HUES6 (cell line): Measurements from ENCODE around the gene HHIPL1.

Source experiments
- H3K27ac ChIP-seq: 2 replicates; pipeline ENCODE4 v1.7.0; 2013; ENCODE audit warnings: low read depth, mild to moderate bottlenecking, low read length, inconsistent platforms
- H3K27me3 ChIP-seq: 2 replicates; pipeline ENCODE4 v1.6.1; 2013; ENCODE audit warnings: low read length; ENCODE audit not compliant: control insufficient read depth, insufficient read depth
- H3K36me3 ChIP-seq: 2 replicates; pipeline ENCODE4 v1.6.1; 2013; ENCODE audit warnings: low read length; ENCODE audit not compliant: control insufficient read depth, insufficient read depth
- H3K4me1 ChIP-seq: 2 replicates; pipeline ENCODE4 v1.6.1; 2013; ENCODE audit warnings: low read length; ENCODE audit not compliant: control insufficient read depth, insufficient read depth
- H3K4me3 ChIP-seq: 2 replicates; pipeline ENCODE4 v1.5.1; 2013; ENCODE audit warnings: low read depth, low read length
- H3K9ac ChIP-seq: one replicate; pipeline ENCODE4 v1.6.1; 2013; ENCODE audit warnings: mild to moderate bottlenecking, low read length
- H3K9me3 ChIP-seq: 2 replicates; pipeline ENCODE4 v1.6.1; 2013; ENCODE audit warnings: low read depth, low read length; ENCODE audit not compliant: control insufficient read depth, insufficient read depth

Gene HHIPL1

DNA sequence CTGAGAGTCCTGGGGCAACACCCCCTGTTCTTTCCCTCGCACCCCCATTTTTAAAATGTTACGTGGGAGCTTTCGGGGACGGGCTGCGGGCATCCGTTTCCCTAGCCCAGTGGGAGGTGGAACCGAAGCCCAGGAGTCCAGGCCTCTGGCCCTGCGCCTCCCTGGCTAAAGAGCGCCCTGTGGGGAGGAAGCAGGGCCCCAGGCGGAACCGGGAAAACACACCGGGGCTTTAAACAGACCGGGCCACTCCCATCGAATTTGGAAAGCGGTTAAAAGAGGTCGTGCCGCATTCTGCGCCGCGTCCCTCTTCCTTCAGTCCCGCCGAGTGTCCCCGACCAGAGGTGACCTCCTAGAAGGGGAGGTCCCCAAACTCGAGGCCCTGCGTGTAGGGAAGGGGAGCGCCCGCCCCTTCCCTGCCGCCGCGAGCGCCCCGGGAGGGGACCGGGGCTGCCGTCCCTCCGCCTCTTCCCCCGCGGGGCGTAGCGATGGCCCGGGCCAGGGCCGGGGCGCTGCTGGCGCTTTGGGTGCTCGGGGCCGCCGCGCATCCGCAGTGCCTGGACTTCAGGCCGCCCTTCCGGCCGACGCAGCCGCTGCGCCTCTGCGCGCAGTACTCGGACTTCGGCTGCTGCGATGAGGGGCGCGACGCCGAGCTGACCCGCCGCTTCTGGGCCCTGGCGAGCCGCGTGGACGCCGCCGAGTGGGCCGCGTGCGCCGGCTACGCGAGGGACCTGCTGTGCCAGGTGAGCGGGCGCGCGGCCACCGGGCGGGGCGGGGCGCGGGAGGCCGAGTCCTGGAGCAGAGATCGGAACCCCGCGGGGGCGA lies at the start of gene HHIPL1:
HHIPL1 (plus strand) TSS at position 407 of the 822 bp plus-strand sequence; CDS start at position 486, 79 bp downstream.
- H3K27ac ChIP-seq = no peak within 1 kb of the TSS
- no peaks in the 10 kb centered on the region for H3K9me3 ChIP-seq
- peak within 1 kb of the TSS; percentile 48 for H3K9ac ChIP-seq
- peaks cover 27% of the 10 kb centered on the region for H3K27me3 ChIP-seq
- peak within 1 kb of the TSS; percentile 71 for H3K4me3 ChIP-seq
- H3K4me1 ChIP-seq = peaks cover 23% of the 10 kb centered on the region
- H3K36me3 ChIP-seq = no peaks in the 10 kb centered on the region

DNA sequence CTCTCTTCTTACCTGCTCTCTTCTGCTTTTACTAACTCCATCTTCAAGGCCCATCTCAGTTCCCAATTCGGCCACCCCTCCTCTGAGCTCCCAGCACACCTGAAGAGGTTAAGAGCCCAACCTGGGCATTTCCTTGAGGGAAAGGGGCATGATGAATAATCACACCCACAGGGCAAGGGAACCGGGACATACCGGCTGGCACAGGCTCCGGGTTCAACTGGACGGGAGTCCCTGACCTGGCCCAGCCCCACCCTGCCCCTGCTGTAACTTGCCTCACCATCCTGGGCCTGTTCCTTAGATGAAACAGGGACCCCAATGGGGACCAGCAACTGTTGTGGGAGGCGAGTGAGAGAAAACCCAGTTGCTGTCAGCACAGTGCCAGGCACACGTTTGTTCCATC lies 49.4 kb upstream of the HHIPL1 start:
- H3K4me3 ChIP-seq = no peak overlapping the region
- no peak overlapping the region for H3K27ac ChIP-seq
- H3K4me1 ChIP-seq = peaks cover 30% of the 10 kb centered on the region
- no peaks in the 10 kb centered on the region for H3K36me3 ChIP-seq
- no peaks in the 10 kb centered on the region for H3K27me3 ChIP-seq
- H3K9me3 ChIP-seq = no peaks in the 10 kb centered on the region
- no peak overlapping the region for H3K9ac ChIP-seq

- no peaks in the 10 kb centered on the region for H3K27me3 ChIP-seq
- H3K4me1 ChIP-seq = peaks cover 27% of the 10 kb centered on the region
- no peaks in the 10 kb centered on the region for H3K36me3 ChIP-seq
- no peak overlapping the region for H3K9ac ChIP-seq
- H3K27ac ChIP-seq = no peak overlapping the region
- H3K9me3 ChIP-seq = no peaks in the 10 kb centered on the region
- no peak overlapping the region for H3K4me3 ChIP-seq
Observed at GRCh38 chr14:99596071-99596627, 48.8 kb upstream of the HHIPL1 start.

- no peaks in the 10 kb centered on the region for H3K9me3 ChIP-seq
- H3K4me3 ChIP-seq = no peak overlapping the region
- no peak overlapping the region for H3K27ac ChIP-seq
- peaks cover 1% of the 10 kb centered on the region for H3K27me3 ChIP-seq
- H3K36me3 ChIP-seq = no peaks in the 10 kb centered on the region
- H3K9ac ChIP-seq = no peak overlapping the region
- peaks cover 28% of the 10 kb centered on the region for H3K4me1 ChIP-seq
Observed at GRCh38 chr14:99596772-99597171, 48.2 kb upstream of the HHIPL1 start.

- no peak overlapping the region for H3K9ac ChIP-seq
- peaks cover 14% of the 10 kb centered on the region for H3K27me3 ChIP-seq
- H3K4me1 ChIP-seq = peaks cover 28% of the 10 kb centered on the region
- H3K36me3 ChIP-seq = no peaks in the 10 kb centered on the region
- H3K27ac ChIP-seq = no peak overlapping the region
- H3K9me3 ChIP-seq = no peaks in the 10 kb centered on the region
- H3K4me3 ChIP-seq = no peak overlapping the region
Observed at GRCh38 chr14:99597911-99598600, 46.9 kb upstream of the HHIPL1 start.

GRCh38 chr14:99598774-99599173 lies 46.2 kb upstream of the HHIPL1 start:
- no peak overlapping the region for H3K27ac ChIP-seq
- peaks cover 28% of the 10 kb centered on the region for H3K4me1 ChIP-seq
- no peaks in the 10 kb centered on the region for H3K36me3 ChIP-seq
- peaks cover 21% of the 10 kb centered on the region for H3K27me3 ChIP-seq
- no peak overlapping the region for H3K4me3 ChIP-seq
- H3K9ac ChIP-seq = no peak overlapping the region
- no peaks in the 10 kb centered on the region for H3K9me3 ChIP-seq

DNA sequence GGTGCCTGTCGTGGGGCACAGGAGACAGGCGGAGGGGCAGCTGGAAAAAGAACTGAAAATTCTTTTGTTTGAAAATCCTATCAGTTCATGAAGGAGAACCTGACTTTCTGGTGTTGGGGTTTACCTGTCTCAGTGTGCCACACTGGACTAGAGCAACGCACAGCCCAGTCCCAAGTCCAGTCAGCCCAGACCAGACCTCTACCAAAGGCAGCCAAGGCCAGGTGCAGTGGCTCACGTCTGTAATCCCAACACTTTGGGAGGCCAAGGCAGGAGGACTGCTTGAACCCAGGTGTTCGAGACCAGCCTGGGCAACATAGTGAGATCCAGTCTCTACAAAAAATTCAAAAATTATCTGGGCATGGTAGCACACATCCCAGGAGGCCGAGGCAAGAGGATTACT lies 45.5 kb upstream of the HHIPL1 start:
- Histone ChIP-seq H3K36me3 (no peaks in the 10 kb centered on the region), H3K27ac (no peak overlapping the region), H3K9ac (no peak overlapping the region), H3K27me3 (peaks cover 21% of the 10 kb centered on the region), H3K4me1 (peaks cover 28% of the 10 kb centered on the region), H3K9me3 (no peaks in the 10 kb centered on the region), H3K4me3 (no peak overlapping the region)

- Histone ChIP-seq H3K4me3 (no peak overlapping the region; the same call in 1 of the 2 replicates), H3K27me3 (peaks cover 22% of the 10 kb centered on the region), H3K4me1 (peaks cover 28% of the 10 kb centered on the region), H3K36me3 (no peaks in the 10 kb centered on the region), H3K9ac (no peak overlapping the region), H3K9me3 (no peaks in the 10 kb centered on the region), H3K27ac (no peak overlapping the region)
Observed at GRCh38 chr14:99600232-99600888, 44.6 kb upstream of the HHIPL1 start.

- H3K9ac ChIP-seq = no peak overlapping the region
- no peaks in the 10 kb centered on the region for H3K9me3 ChIP-seq
- no peak overlapping the region for H3K27ac ChIP-seq
- no peaks in the 10 kb centered on the region for H3K36me3 ChIP-seq
- H3K4me3 ChIP-seq = peak overlapping the region; percentile 73; the same call in 1 of the 2 replicates
- H3K27me3 ChIP-seq = peaks cover 32% of the 10 kb centered on the region
- peaks cover 39% of the 10 kb centered on the region for H3K4me1 ChIP-seq
Observed at GRCh38 chr14:99601361-99601831, 43.5 kb upstream of the HHIPL1 start.

DNA sequence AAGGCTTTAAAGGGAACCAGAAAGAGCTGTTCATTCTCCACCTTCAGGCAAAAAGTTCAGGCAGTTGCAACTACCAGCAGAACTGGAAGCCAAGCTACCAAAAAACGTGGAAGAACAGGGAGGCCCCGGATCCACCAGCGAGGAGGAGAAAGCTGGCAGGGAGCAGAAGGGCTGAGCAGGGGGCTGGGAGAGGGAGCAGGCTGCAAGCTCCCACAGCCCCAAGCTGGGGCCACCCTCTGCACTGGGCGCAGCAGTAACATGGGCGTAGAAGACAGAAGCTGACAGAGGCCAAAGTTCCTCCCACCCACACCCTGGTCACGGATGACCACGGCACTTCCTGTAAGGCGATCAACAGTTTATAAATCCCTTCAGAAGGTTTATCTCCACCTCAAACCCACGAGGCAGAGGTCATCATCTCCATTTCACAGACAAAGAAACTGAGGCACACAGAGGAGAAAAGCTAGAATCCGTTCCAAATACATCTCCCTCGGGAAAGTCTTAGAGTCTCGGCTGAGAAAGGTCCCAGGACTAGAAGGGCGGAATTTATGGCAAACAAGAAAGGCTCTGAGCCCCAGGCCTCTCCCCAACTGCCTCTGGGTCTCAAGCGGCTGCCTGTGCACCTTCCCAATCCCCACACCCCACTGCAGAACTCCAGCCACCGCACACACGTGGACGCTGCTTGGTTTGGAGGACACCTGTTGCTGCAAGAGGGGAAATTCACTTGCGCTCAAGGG lies 42.7 kb upstream of the HHIPL1 start:
- H3K27ac ChIP-seq = no peak overlapping the region

More for the DNA sequence above, 42.7 kb upstream of the HHIPL1 start:
- no peaks in the 10 kb centered on the region for H3K36me3 ChIP-seq
- peak overlapping the region; percentile 73 for H3K4me3 ChIP-seq
- H3K4me1 ChIP-seq = peaks cover 42% of the 10 kb centered on the region
- peaks cover 35% of the 10 kb centered on the region for H3K27me3 ChIP-seq
- H3K9me3 ChIP-seq = no peaks in the 10 kb centered on the region
- H3K9ac ChIP-seq = peak overlapping the region; percentile 51
